ENCODE data around the gene C4A. TPM values are rescaled to one million over a fixed set of nuclear protein-coding genes. Genes with fewer than 3 reads are reported as not detected.
"Not testable (repeated sequence)": the region's sequence is repeated elsewhere in the genome, so short reads cannot be mapped to it uniquely, and the experiment has no call there.

The C4A gene
- total RNA-seq, 5 donors from 2014 or later (not counting 1 experiment from before 2014, with no cell fraction given): 3.5 to 11.6 (median 6.1) TPM

GRCh38 chr6:32040299-32041049 is 58.6 kb downstream of the C4A start:
- CTCF ChIA-PET; H3K4me3 Mint-ChIP-seq; H3K9me3 Mint-ChIP-seq; H3K9me3 ChIP-seq; DNase-seq; H3K27me3 Mint-ChIP-seq; H3K27ac ChIP-seq (ENCODE audit: low read length); H3K4me1 ChIP-seq (ENCODE audit: control insufficient read depth in 1 of 2, extremely low read depth in 1 of 2, insufficient read depth in 2 of 2, low read length in 2 of 2); H3K36me3 ChIP-seq (ENCODE audit: control insufficient read depth in 2 of 2, extremely low read depth in 1 of 2, insufficient read depth in 1 of 2, low read length in 1 of 2); H3K36me3 Mint-ChIP-seq; ATAC-seq (replicated peaks in 1 of 4); H3K27ac Mint-ChIP-seq; H3K4me3 ChIP-seq (ENCODE audit: control insufficient read depth in 1 of 2, extremely low read depth in 1 of 2, low read length in 1 of 2); H3K27me3 ChIP-seq (replicated peaks in 1 of 2; ENCODE audit: control insufficient read depth in 2 of 2, extremely low read depth in 1 of 2, insufficient read depth in 2 of 2, low read length in 1 of 2); POLR2A ChIA-PET: not testable (repeated sequence)
- peaks cover 8 to 11% (median 10%) of the 10 kb centered on the region in 3 donors for H3K4me1 Mint-ChIP-seq
- WGBS (ENCODE audit: insufficient coverage): 80% methylated on average over 3 of the region's 43 CpGs

GRCh38 chr6:32041050-32041321 is 59.1 kb downstream of the C4A start:
- H3K4me1 Mint-ChIP-seq: peaks cover 8 to 11% (median 10%) of the 10 kb centered on the region in 3 donors
- POLR2A ChIA-PET; H3K36me3 ChIP-seq (ENCODE audit: control insufficient read depth in 2 of 2, extremely low read depth in 1 of 2, insufficient read depth in 1 of 2, low read length in 1 of 2); H3K27me3 ChIP-seq (replicated peaks in 1 of 2; ENCODE audit: control insufficient read depth in 2 of 2, extremely low read depth in 1 of 2, insufficient read depth in 2 of 2, low read length in 1 of 2); CTCF ChIA-PET; H3K27me3 Mint-ChIP-seq; ATAC-seq (replicated peaks in 1 of 4); H3K9me3 ChIP-seq; H3K4me3 Mint-ChIP-seq; H3K4me3 ChIP-seq (ENCODE audit: control insufficient read depth in 1 of 2, extremely low read depth in 1 of 2, low read length in 1 of 2); DNase-seq; H3K36me3 Mint-ChIP-seq; H3K9me3 Mint-ChIP-seq; H3K27ac ChIP-seq (ENCODE audit: low read length); H3K27ac Mint-ChIP-seq; H3K4me1 ChIP-seq (ENCODE audit: control insufficient read depth in 1 of 2, extremely low read depth in 1 of 2, insufficient read depth in 2 of 2, low read length in 2 of 2): not testable (repeated sequence)
- WGBS (ENCODE audit: insufficient coverage): no CpG with 5 or more reads among the region's 13 CpGs

- H3K9me3 ChIP-seq; H3K4me3 Mint-ChIP-seq; H3K36me3 ChIP-seq (ENCODE audit: control insufficient read depth in 2 of 2, extremely low read depth in 1 of 2, insufficient read depth in 1 of 2, low read length in 1 of 2); POLR2A ChIA-PET; H3K4me1 ChIP-seq (ENCODE audit: control insufficient read depth in 1 of 2, extremely low read depth in 1 of 2, insufficient read depth in 2 of 2, low read length in 2 of 2); H3K27ac Mint-ChIP-seq; CTCF ChIA-PET; ATAC-seq (replicated peaks in 1 of 4); H3K27me3 Mint-ChIP-seq; H3K27me3 ChIP-seq (replicated peaks in 1 of 2; ENCODE audit: control insufficient read depth in 2 of 2, extremely low read depth in 1 of 2, insufficient read depth in 2 of 2, low read length in 1 of 2); H3K27ac ChIP-seq (ENCODE audit: low read length); H3K36me3 Mint-ChIP-seq; H3K4me3 ChIP-seq (ENCODE audit: control insufficient read depth in 1 of 2, extremely low read depth in 1 of 2, low read length in 1 of 2); H3K9me3 Mint-ChIP-seq; DNase-seq: not testable (repeated sequence)
- H3K4me1 Mint-ChIP-seq: peaks cover 8 to 11% (median 10%) of the 10 kb centered on the region in 3 donors
- 93% methylated on average over 4 of the region's 10 CpGs for WGBS (ENCODE audit: insufficient coverage)
Observed at GRCh38 chr6:32041385-32041784, 59.5 kb downstream of the C4A start.

- ATAC-seq (replicated peaks in 1 of 4); H3K27me3 ChIP-seq (replicated peaks in 1 of 2; ENCODE audit: control insufficient read depth in 2 of 2, extremely low read depth in 1 of 2, insufficient read depth in 2 of 2, low read length in 1 of 2); CTCF ChIA-PET; H3K4me3 Mint-ChIP-seq; H3K4me3 ChIP-seq (ENCODE audit: control insufficient read depth in 1 of 2, extremely low read depth in 1 of 2, low read length in 1 of 2); DNase-seq; H3K27ac ChIP-seq (ENCODE audit: low read length); H3K4me1 Mint-ChIP-seq; POLR2A ChIA-PET; H3K9me3 ChIP-seq; H3K9me3 Mint-ChIP-seq; H3K36me3 Mint-ChIP-seq; H3K27ac Mint-ChIP-seq; H3K27me3 Mint-ChIP-seq; H3K4me1 ChIP-seq (ENCODE audit: control insufficient read depth in 1 of 2, extremely low read depth in 1 of 2, insufficient read depth in 2 of 2, low read length in 2 of 2); H3K36me3 ChIP-seq (ENCODE audit: control insufficient read depth in 2 of 2, extremely low read depth in 1 of 2, insufficient read depth in 1 of 2, low read length in 1 of 2): not testable (repeated sequence)
- WGBS (ENCODE audit: insufficient coverage): 40% methylated on average over 1 of the region's 15 CpGs
Observed at GRCh38 chr6:32042276-32042675, 60.4 kb downstream of the C4A start.

- H3K9me3 Mint-ChIP-seq; H3K27ac Mint-ChIP-seq; H3K4me1 ChIP-seq (ENCODE audit: control insufficient read depth in 1 of 2, extremely low read depth in 1 of 2, insufficient read depth in 2 of 2, low read length in 2 of 2); H3K36me3 Mint-ChIP-seq; H3K27me3 Mint-ChIP-seq; POLR2A ChIA-PET; H3K36me3 ChIP-seq (ENCODE audit: control insufficient read depth in 2 of 2, extremely low read depth in 1 of 2, insufficient read depth in 1 of 2, low read length in 1 of 2); H3K4me3 ChIP-seq (ENCODE audit: control insufficient read depth in 1 of 2, extremely low read depth in 1 of 2, low read length in 1 of 2); DNase-seq; H3K4me3 Mint-ChIP-seq; CTCF ChIA-PET; H3K9me3 ChIP-seq; H3K4me1 Mint-ChIP-seq; ATAC-seq (replicated peaks in 1 of 4); H3K27ac ChIP-seq (ENCODE audit: low read length): not testable (repeated sequence)
- 88% methylated on average over 4 of the region's 31 CpGs for WGBS (ENCODE audit: insufficient coverage)
- H3K27me3 ChIP-seq (replicated peaks in 1 of 2; ENCODE audit: control insufficient read depth in 2 of 2, extremely low read depth in 1 of 2, insufficient read depth in 2 of 2, low read length in 1 of 2): peaks cover 0 to 21% of the 10 kb centered on the region in 2 experiments
Observed at GRCh38 chr6:32043589-32044380, 61.9 kb downstream of the C4A start.

- H3K9me3 Mint-ChIP-seq; ATAC-seq (replicated peaks in 1 of 4); H3K27ac Mint-ChIP-seq; DNase-seq; H3K4me1 ChIP-seq (ENCODE audit: control insufficient read depth in 1 of 2, extremely low read depth in 1 of 2, insufficient read depth in 2 of 2, low read length in 2 of 2); CTCF ChIA-PET; H3K27ac ChIP-seq (ENCODE audit: low read length); H3K36me3 Mint-ChIP-seq; H3K9me3 ChIP-seq; POLR2A ChIA-PET; H3K4me3 Mint-ChIP-seq; H3K36me3 ChIP-seq (ENCODE audit: control insufficient read depth in 2 of 2, extremely low read depth in 1 of 2, insufficient read depth in 1 of 2, low read length in 1 of 2); H3K4me3 ChIP-seq (ENCODE audit: control insufficient read depth in 1 of 2, extremely low read depth in 1 of 2, low read length in 1 of 2); H3K4me1 Mint-ChIP-seq; H3K27me3 Mint-ChIP-seq: not testable (repeated sequence)
- peaks cover 0 to 26% of the 10 kb centered on the region in 2 experiments for H3K27me3 ChIP-seq (replicated peaks in 1 of 2; ENCODE audit: control insufficient read depth in 2 of 2, extremely low read depth in 1 of 2, insufficient read depth in 2 of 2, low read length in 1 of 2)
- 100% methylated on average over 1 of the region's 18 CpGs for WGBS (ENCODE audit: insufficient coverage)
Observed at GRCh38 chr6:32044916-32045315, 63.1 kb downstream of the C4A start.

Measured in T-cell (primary cell).